Osteoblast (primary cell): ENCODE data around the gene PARP15. TPM values are rescaled to one million over a fixed set of nuclear protein-coding genes. Genes with fewer than 3 reads are reported as not detected.

Source experiments
- DNase-seq: peaks from one replicate; pipeline ENCODE4 v3.0.0; 2011; ENCODE audit warnings: low spot score, mixed read lengths; ENCODE audit not compliant: insufficient read length; ENCODE audit errors: missing footprints
- H2AFZ ChIP-seq: 2 replicates; pipeline ENCODE4 v1.6.0; 2011; ENCODE audit warnings: mild to moderate bottlenecking, low read length
- H3K27ac ChIP-seq: 2 replicates; pipeline ENCODE4 v1.5.1; 2011; ENCODE audit warnings: mild to moderate bottlenecking, low read depth, low read length, moderate library complexity
- H3K27me3 ChIP-seq: 2 replicates; pipeline ENCODE4 v1.6.0; 2012; ENCODE audit warnings: mild to moderate bottlenecking, control low read depth, inconsistent platforms, low read length, moderate library complexity; ENCODE audit not compliant: insufficient read depth
- H3K36me3 ChIP-seq: 2 replicates; pipeline ENCODE4 v1.5.1; 2011; ENCODE audit warnings: mild to moderate bottlenecking, low read length, control low read depth, moderate library complexity; ENCODE audit not compliant: insufficient read depth
- H3K4me1 ChIP-seq: 2 replicates; pipeline ENCODE4 v1.5.1; 2011; ENCODE audit warnings: mild to moderate bottlenecking, low read length, control low read depth, moderate library complexity; ENCODE audit not compliant: insufficient read depth
- H3K4me2 ChIP-seq: 2 replicates; pipeline ENCODE4 v1.6.0; 2011; ENCODE audit warnings: mild to moderate bottlenecking, low read length; ENCODE audit not compliant: insufficient read depth
- H3K4me3 ChIP-seq: fragments of 200-600 bp; sonication (generic); 3 replicates; pipeline ENCODE4 v1.5.1; 2012; ENCODE audit warnings: mild to moderate bottlenecking, low read length, inconsistent platforms; ENCODE audit not compliant: insufficient read depth
- H3K79me2 ChIP-seq: 2 replicates; pipeline ENCODE4 v1.6.0; 2012; ENCODE audit warnings: mild to moderate bottlenecking, low read length, control low read depth, inconsistent platforms; ENCODE audit not compliant: insufficient read depth
- H3K9me3 ChIP-seq: 2 replicates; pipeline ENCODE4 v1.5.1; 2011; ENCODE audit warnings: low read depth, low read length, control low read depth
- H4K20me1 ChIP-seq: 2 replicates; pipeline ENCODE4 v1.6.0; 2012; ENCODE audit warnings: mild to moderate bottlenecking, low read length, control low read depth; ENCODE audit not compliant: insufficient read depth
- CTCF ChIP-seq: IDR thresholded peaks from 2 replicates; pipeline ENCODE4 v1.5.1; 2011; ENCODE audit warnings: mild to moderate bottlenecking, low read depth, low read length, moderate library complexity; ENCODE audit errors: extremely low read depth
- total RNA-seq: library from RNA; depleted of rRNA; stranded (reverse); fragments of >200 nt; gene quantifications from 2 replicates; pipeline ENCODE4 v1.2.3, GENCODE V29; 2012

The PARP15 gene
- total RNA-seq, 1 donor: 3.6 TPM

- Histone ChIP-seq H2AFZ (no peak overlapping the region), H3K36me3 (peaks cover 12% of the 10 kb centered on the region), H3K27ac (no peak overlapping the region), H3K4me3 (no peak overlapping the region), H4K20me1 (no peaks in the 10 kb centered on the region), H3K4me1 (no peaks in the 10 kb centered on the region), H3K79me2 (no peaks in the 10 kb centered on the region), H3K4me2 (no peak overlapping the region), H3K27me3 (no peaks in the 10 kb centered on the region), H3K9me3 (no peaks in the 10 kb centered on the region)
- no peak for DNase-seq
- no peak for TF ChIP-seq CTCF
Measured at GRCh38 chr3:122557356-122557755, 20.1 kb upstream of the PARP15 start.

- no peak overlapping the region for H2AFZ ChIP-seq
- TF ChIP-seq CTCF: no peak
Measured at GRCh38 chr3:122558605-122559004, 18.8 kb upstream of the PARP15 start.

GRCh38 chr3:122559906-122560305, 17.5 kb upstream of the PARP15 start:
- no peak for DNase-seq
- Histone ChIP-seq H3K4me3 (no peak overlapping the region), H3K27ac (no peak overlapping the region), H4K20me1 (no peaks in the 10 kb centered on the region), H2AFZ (no peak overlapping the region), H3K79me2 (peaks cover 17% of the 10 kb centered on the region), H3K9me3 (no peaks in the 10 kb centered on the region), H3K4me2 (no peak overlapping the region), H3K4me1 (peaks cover 12% of the 10 kb centered on the region), H3K36me3 (peaks cover 12% of the 10 kb centered on the region), H3K27me3 (no peaks in the 10 kb centered on the region)
- no peak for TF ChIP-seq CTCF

More at GRCh38 chr3:122558605-122559004, 18.8 kb upstream of the PARP15 start:
- Histone ChIP-seq H3K4me2 (no peak overlapping the region), H3K79me2 (peaks cover 7% of the 10 kb centered on the region), H3K9me3 (no peaks in the 10 kb centered on the region), H3K36me3 (peaks cover 12% of the 10 kb centered on the region), H3K4me3 (no peak overlapping the region), H3K27me3 (no peaks in the 10 kb centered on the region), H3K27ac (no peak overlapping the region), H3K4me1 (peaks cover 8% of the 10 kb centered on the region), H4K20me1 (no peaks in the 10 kb centered on the region)
- DNase-seq: no peak

- Histone ChIP-seq H3K4me2 (no peak overlapping the region), H3K36me3 (peaks cover 13% of the 10 kb centered on the region), H3K27ac (no peak overlapping the region), H3K27me3 (no peaks in the 10 kb centered on the region), H3K4me3 (no peak overlapping the region), H3K9me3 (no peaks in the 10 kb centered on the region), H3K4me1 (peaks cover 15% of the 10 kb centered on the region), H3K79me2 (peaks cover 21% of the 10 kb centered on the region), H4K20me1 (no peaks in the 10 kb centered on the region), H2AFZ (no peak overlapping the region)
- DNase-seq: peak; percentile 68
- TF ChIP-seq CTCF: peak; percentile 66
Measured at GRCh38 chr3:122560680-122561079, 16.8 kb upstream of the PARP15 start.
